Measurements from ENCODE around the gene AGRN. TPM values are rescaled to one million over a fixed set of nuclear protein-coding genes. Genes with fewer than 3 reads are reported as not detected.
A peak's percentile ranks its signal among the peaks of the same experiment; 100 is the strongest.

Gene AGRN
- total RNA-seq, 1 donor, result 7.9 TPM

GRCh38 chr1:1031659-1032235 is 11.8 kb downstream of the AGRN start:
- TF ChIP-seq, protein P1, sequence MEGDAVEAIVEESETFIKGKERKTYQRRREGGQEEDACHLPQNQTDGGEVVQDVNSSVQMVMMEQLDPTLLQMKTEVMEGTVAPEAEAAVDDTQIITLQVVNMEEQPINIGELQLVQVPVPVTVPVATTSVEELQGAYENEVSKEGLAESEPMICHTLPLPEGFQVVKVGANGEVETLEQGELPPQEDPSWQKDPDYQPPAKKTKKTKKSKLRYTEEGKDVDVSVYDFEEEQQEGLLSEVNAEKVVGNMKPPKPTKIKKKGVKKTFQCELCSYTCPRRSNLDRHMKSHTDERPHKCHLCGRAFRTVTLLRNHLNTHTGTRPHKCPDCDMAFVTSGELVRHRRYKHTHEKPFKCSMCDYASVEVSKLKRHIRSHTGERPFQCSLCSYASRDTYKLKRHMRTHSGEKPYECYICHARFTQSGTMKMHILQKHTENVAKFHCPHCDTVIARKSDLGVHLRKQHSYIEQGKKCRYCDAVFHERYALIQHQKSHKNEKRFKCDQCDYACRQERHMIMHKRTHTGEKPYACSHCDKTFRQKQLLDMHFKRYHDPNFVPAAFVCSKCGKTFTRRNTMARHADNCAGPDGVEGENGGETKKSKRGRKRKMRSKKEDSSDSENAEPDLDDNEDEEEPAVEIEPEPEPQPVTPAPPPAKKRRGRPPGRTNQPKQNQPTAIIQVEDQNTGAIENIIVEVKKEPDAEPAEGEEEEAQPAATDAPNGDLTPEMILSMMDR (IDR thresholded peaks at IDR 0.05; ENCODE audit: insufficient read depth, low read length), result no peak
- H3K4me3 ChIP-seq (ENCODE audit: low read depth, low read length), result no peak overlapping the region
- no peak for DNase-seq (ENCODE audit: low read depth)

DNA sequence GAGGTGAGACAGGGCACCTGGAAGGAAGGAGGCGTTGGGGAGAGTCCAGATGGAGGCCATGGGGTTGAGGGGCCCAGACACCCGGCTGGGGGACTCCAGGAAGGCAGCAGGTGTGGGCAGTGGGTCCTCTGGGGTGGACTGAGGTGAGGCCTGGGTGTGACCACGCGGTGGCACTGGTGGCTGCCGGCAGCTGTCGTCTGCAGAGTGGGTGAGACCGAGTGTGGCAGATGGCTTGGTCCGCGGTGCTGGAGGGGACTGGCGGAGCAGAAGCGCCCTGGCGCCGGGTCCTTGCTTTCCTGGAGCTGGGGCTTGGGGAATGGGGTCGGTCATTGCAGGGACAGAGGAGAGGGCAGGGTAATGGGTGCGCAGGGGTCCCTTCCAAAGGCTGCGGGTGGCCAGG is 12.5 kb downstream of the AGRN start:
- DNase-seq (ENCODE audit: low read depth), result no peak
- TF ChIP-seq, protein P1 (IDR thresholded peaks at IDR 0.05; ENCODE audit: insufficient read depth, low read length), result no peak
- no peak overlapping the region for H3K4me3 ChIP-seq (ENCODE audit: low read depth, low read length)

GRCh38 chr1:1033009-1033587 is 13.2 kb downstream of the AGRN start:
- TF ChIP-seq, protein P1 (IDR thresholded peaks at IDR 0.05; ENCODE audit: insufficient read depth, low read length), result peak; percentile 66
- DNase-seq (ENCODE audit: low read depth), result peak; percentile 39
- peak overlapping the region; percentile 40 for H3K4me3 ChIP-seq (ENCODE audit: low read depth, low read length)

GRCh38 chr1:1033731-1034438 is 14.0 kb downstream of the AGRN start:
- no peak overlapping the region for H3K4me3 ChIP-seq (ENCODE audit: low read depth, low read length)
- no peak for DNase-seq (ENCODE audit: low read depth)
- TF ChIP-seq, protein P1 (IDR thresholded peaks at IDR 0.05; ENCODE audit: insufficient read depth, low read length), result no peak

DNA sequence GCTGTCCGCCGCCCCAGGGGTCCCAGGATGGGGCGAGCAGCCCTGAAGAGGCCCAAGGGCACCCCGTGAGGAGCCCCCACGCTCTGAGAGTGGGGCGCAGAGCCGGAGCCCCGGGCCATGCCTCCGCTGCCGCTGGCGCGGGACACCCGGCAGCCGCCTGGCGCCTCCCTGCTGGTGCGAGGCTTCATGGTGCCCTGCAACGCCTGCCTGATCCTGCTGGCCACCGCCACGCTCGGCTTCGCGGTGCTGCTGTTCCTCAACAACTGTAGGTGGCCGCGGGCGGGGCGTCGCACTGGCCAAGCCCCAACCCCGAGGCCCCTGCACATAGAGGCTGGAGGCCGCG is 14.5 kb downstream of the AGRN start:
- no peak for DNase-seq (ENCODE audit: low read depth)
- TF ChIP-seq, protein P1 (IDR thresholded peaks at IDR 0.05; ENCODE audit: insufficient read depth, low read length), result no peak

GRCh38 chr1:1035291-1035943 is 15.5 kb downstream of the AGRN start:
- no peak for DNase-seq (ENCODE audit: low read depth)
- TF ChIP-seq, protein P1 (IDR thresholded peaks at IDR 0.05; ENCODE audit: insufficient read depth, low read length), result no peak
- no peak overlapping the region for H3K4me3 ChIP-seq (ENCODE audit: low read depth, low read length)

More for the DNA sequence above, 14.5 kb downstream of the AGRN start:
- no peak overlapping the region for H3K4me3 ChIP-seq (ENCODE audit: low read depth, low read length)

All from fibroblast of the aortic adventitia (primary cell).